ENCODE measurements around the gene RABGAP1L.

RABGAP1L gene

GRCh38 chr1:174858301-174858700 is 699.0 kb downstream of the RABGAP1L start:
- Histone ChIP-seq H2BK12ac (ENCODE audit: low read length) (no peak overlapping the region), H2BK5ac (ENCODE audit: low read depth, low read length, poor library complexity) (no peak overlapping the region), H3K23ac (ENCODE audit: low read length) (no peak overlapping the region), H3K4me2 (ENCODE audit: low read length) (no peak overlapping the region), H3K4me3 (ENCODE audit: low read depth, low read length) (no peak overlapping the region), H3K4me1 (ENCODE audit: control insufficient read depth in 1 of 2, insufficient read depth in 2 of 2, low read length in 2 of 2) (no peaks in the 10 kb centered on the region), H4K12ac (ENCODE audit: low read depth, low read length) (no peak overlapping the region), H3K36me3 (ENCODE audit: control insufficient read depth in 1 of 2, insufficient read depth in 2 of 2, low read length in 2 of 2) (no peaks in the 10 kb centered on the region), H2AFZ (ENCODE audit: insufficient read depth, low read length, poor library complexity) (no peak overlapping the region), H3K9ac (ENCODE audit: low read length) (no peak overlapping the region), H4K8ac (ENCODE audit: low read depth, low read length) (no peak overlapping the region), H3K79me1 (ENCODE audit: low read length) (no peaks in the 10 kb centered on the region), H2AK5ac (ENCODE audit: low read length) (no peak overlapping the region), H2BK120ac (ENCODE audit: insufficient read depth, low read length, poor library complexity) (no peak overlapping the region), H3K79me2 (ENCODE audit: control insufficient read depth, insufficient read depth, low read length, poor library complexity) (no peaks in the 10 kb centered on the region), H4K91ac (ENCODE audit: low read depth, low read length) (no peak overlapping the region), H3K4ac (ENCODE audit: low read depth, low read length) (no peak overlapping the region), H3K27ac (ENCODE audit: low read depth, low read length) (no peak overlapping the region), H3K14ac (ENCODE audit: low read length) (no peak overlapping the region), H3K18ac (ENCODE audit: low read length) (no peak overlapping the region), H3K27me3 (ENCODE audit: insufficient read depth, low read length) (no peaks in the 10 kb centered on the region), H3K9me3 (ENCODE audit: insufficient read depth, low read depth, low read length) (no peaks in the 10 kb centered on the region)
- no CpG with 5 or more reads among the region's 1 CpG for WGBS (ENCODE audit: extremely low coverage, insufficient coverage, insufficient read length)
- no peak for DNase-seq

- WGBS (ENCODE audit: extremely low coverage, insufficient coverage, insufficient read length) = no CpG with 5 or more reads among the region's 1 CpG
- H3K23ac ChIP-seq (ENCODE audit: low read length) = no peak overlapping the region
- H2AK5ac ChIP-seq (ENCODE audit: low read length) = no peak overlapping the region
- no peaks in the 10 kb centered on the region for H3K27me3 ChIP-seq (ENCODE audit: insufficient read depth, low read length)
- H3K4me3 ChIP-seq (ENCODE audit: low read depth, low read length) = no peak overlapping the region
- DNase-seq = no peak
- no peaks in the 10 kb centered on the region for H3K79me2 ChIP-seq (ENCODE audit: control insufficient read depth, insufficient read depth, low read length, poor library complexity)
- H3K18ac ChIP-seq (ENCODE audit: low read length) = no peak overlapping the region
- no peak overlapping the region for H2BK120ac ChIP-seq (ENCODE audit: insufficient read depth, low read length, poor library complexity)
- no peaks in the 10 kb centered on the region for H3K9me3 ChIP-seq (ENCODE audit: insufficient read depth, low read depth, low read length)
- H3K27ac ChIP-seq (ENCODE audit: low read depth, low read length) = no peak overlapping the region
- no peak overlapping the region for H2BK12ac ChIP-seq (ENCODE audit: low read length)
- H4K12ac ChIP-seq (ENCODE audit: low read depth, low read length) = no peak overlapping the region
- H3K4ac ChIP-seq (ENCODE audit: low read depth, low read length) = no peak overlapping the region
- no peak overlapping the region for H2AFZ ChIP-seq (ENCODE audit: insufficient read depth, low read length, poor library complexity)
- H3K79me1 ChIP-seq (ENCODE audit: low read length) = peaks cover 2% of the 10 kb centered on the region
- no peak overlapping the region for H4K91ac ChIP-seq (ENCODE audit: low read depth, low read length)
- H3K9ac ChIP-seq (ENCODE audit: low read length) = no peak overlapping the region
- no peak overlapping the region for H3K14ac ChIP-seq (ENCODE audit: low read length)
- H2BK5ac ChIP-seq (ENCODE audit: low read depth, low read length, poor library complexity) = no peak overlapping the region
- no peaks in the 10 kb centered on the region for H3K36me3 ChIP-seq (ENCODE audit: control insufficient read depth in 1 of 2, insufficient read depth in 2 of 2, low read length in 2 of 2)
- no peak overlapping the region for H3K4me2 ChIP-seq (ENCODE audit: low read length)
- H3K4me1 ChIP-seq (ENCODE audit: control insufficient read depth in 1 of 2, insufficient read depth in 2 of 2, low read length in 2 of 2) = peaks cover 0 to 6% of the 10 kb centered on the region in 2 experiments
- H4K8ac ChIP-seq (ENCODE audit: low read depth, low read length) = no peak overlapping the region
Measured at GRCh38 chr1:174870319-174870718, 711.0 kb downstream of the RABGAP1L start.

GRCh38 chr1:174871886-174872285 is 712.6 kb downstream of the RABGAP1L start:
- Histone ChIP-seq H3K4me3 (ENCODE audit: low read depth, low read length) (no peak overlapping the region), H4K8ac (ENCODE audit: low read depth, low read length) (no peak overlapping the region), H3K9ac (ENCODE audit: low read length) (no peak overlapping the region), H2AK5ac (ENCODE audit: low read length) (no peak overlapping the region), H3K14ac (ENCODE audit: low read length) (no peak overlapping the region), H3K18ac (ENCODE audit: low read length) (no peak overlapping the region), H4K12ac (ENCODE audit: low read depth, low read length) (no peak overlapping the region), H3K4ac (ENCODE audit: low read depth, low read length) (no peak overlapping the region), H3K4me2 (ENCODE audit: low read length) (no peak overlapping the region), H3K27ac (ENCODE audit: low read depth, low read length) (no peak overlapping the region), H2BK12ac (ENCODE audit: low read length) (no peak overlapping the region), H3K79me1 (ENCODE audit: low read length) (peaks cover 2% of the 10 kb centered on the region), H4K91ac (ENCODE audit: low read depth, low read length) (no peak overlapping the region), H3K79me2 (ENCODE audit: control insufficient read depth, insufficient read depth, low read length, poor library complexity) (no peaks in the 10 kb centered on the region), H2BK5ac (ENCODE audit: low read depth, low read length, poor library complexity) (no peak overlapping the region), H3K23ac (ENCODE audit: low read length) (no peak overlapping the region), H2BK120ac (ENCODE audit: insufficient read depth, low read length, poor library complexity) (no peak overlapping the region), H3K4me1 (ENCODE audit: control insufficient read depth in 1 of 2, insufficient read depth in 2 of 2, low read length in 2 of 2) (peaks cover 0 to 6% of the 10 kb centered on the region in 2 experiments), H3K27me3 (ENCODE audit: insufficient read depth, low read length) (no peaks in the 10 kb centered on the region), H3K9me3 (ENCODE audit: insufficient read depth, low read depth, low read length) (no peaks in the 10 kb centered on the region), H2AFZ (ENCODE audit: insufficient read depth, low read length, poor library complexity) (no peak overlapping the region), H3K36me3 (ENCODE audit: control insufficient read depth in 1 of 2, insufficient read depth in 2 of 2, low read length in 2 of 2) (no peaks in the 10 kb centered on the region)
- WGBS (ENCODE audit: extremely low coverage, insufficient coverage, insufficient read length) = no CpG with 5 or more reads among the region's 2 CpGs
- DNase-seq = peak; percentile 64 to 93

GRCh38 chr1:174872615-174873058 is 713.3 kb downstream of the RABGAP1L start:
- Histone ChIP-seq H3K27me3 (ENCODE audit: insufficient read depth, low read length) (no peaks in the 10 kb centered on the region), H2BK5ac (ENCODE audit: low read depth, low read length, poor library complexity) (no peak overlapping the region), H2AK5ac (ENCODE audit: low read length) (no peak overlapping the region), H3K23ac (ENCODE audit: low read length) (no peak overlapping the region), H3K4me1 (ENCODE audit: control insufficient read depth in 1 of 2, insufficient read depth in 2 of 2, low read length in 2 of 2) (peaks cover 0 to 6% of the 10 kb centered on the region in 2 experiments), H3K9me3 (ENCODE audit: insufficient read depth, low read depth, low read length) (no peaks in the 10 kb centered on the region), H3K9ac (ENCODE audit: low read length) (no peak overlapping the region), H4K12ac (ENCODE audit: low read depth, low read length) (no peak overlapping the region), H2AFZ (ENCODE audit: insufficient read depth, low read length, poor library complexity) (no peak overlapping the region), H3K79me1 (ENCODE audit: low read length) (peaks cover 2% of the 10 kb centered on the region), H2BK12ac (ENCODE audit: low read length) (no peak overlapping the region), H3K79me2 (ENCODE audit: control insufficient read depth, insufficient read depth, low read length, poor library complexity) (no peaks in the 10 kb centered on the region), H2BK120ac (ENCODE audit: insufficient read depth, low read length, poor library complexity) (peak overlapping the region; percentile 11), H3K4me2 (ENCODE audit: low read length) (no peak overlapping the region), H3K4ac (ENCODE audit: low read depth, low read length) (no peak overlapping the region), H4K91ac (ENCODE audit: low read depth, low read length) (no peak overlapping the region), H4K8ac (ENCODE audit: low read depth, low read length) (no peak overlapping the region), H3K27ac (ENCODE audit: low read depth, low read length) (no peak overlapping the region), H3K18ac (ENCODE audit: low read length) (no peak overlapping the region), H3K14ac (ENCODE audit: low read length) (no peak overlapping the region), H3K36me3 (ENCODE audit: control insufficient read depth in 1 of 2, insufficient read depth in 2 of 2, low read length in 2 of 2) (no peaks in the 10 kb centered on the region), H3K4me3 (ENCODE audit: low read depth, low read length) (no peak overlapping the region)
- no CpG with 5 or more reads among the region's 2 CpGs for WGBS (ENCODE audit: extremely low coverage, insufficient coverage, insufficient read length)
- peak; percentile 65 to 92 for DNase-seq

All from trophoblast cell (in vitro differentiated cells and primary cell).